HG03025 (cell line): ENCODE data around the gene IL1B.

ENCODE experiments used
- ATAC-seq: cut with Tn5 transposase; IDR thresholded peaks from one replicate; pipeline ENCODE4 v1.9.1; 2021; ENCODE audit warnings: mild to moderate bottlenecking, moderate library complexity; ENCODE audit not compliant: unreplicated experiment, low FRiP score

Gene IL1B

GRCh38 chr2:112836695-112837117, at the start of gene IL1B:
Gene IL1B, minus strand, starts transcription at chr2:112836779. Its CDS starts 550 bp downstream, at chr2:112836229.
- ATAC-seq: no peak

DNA sequence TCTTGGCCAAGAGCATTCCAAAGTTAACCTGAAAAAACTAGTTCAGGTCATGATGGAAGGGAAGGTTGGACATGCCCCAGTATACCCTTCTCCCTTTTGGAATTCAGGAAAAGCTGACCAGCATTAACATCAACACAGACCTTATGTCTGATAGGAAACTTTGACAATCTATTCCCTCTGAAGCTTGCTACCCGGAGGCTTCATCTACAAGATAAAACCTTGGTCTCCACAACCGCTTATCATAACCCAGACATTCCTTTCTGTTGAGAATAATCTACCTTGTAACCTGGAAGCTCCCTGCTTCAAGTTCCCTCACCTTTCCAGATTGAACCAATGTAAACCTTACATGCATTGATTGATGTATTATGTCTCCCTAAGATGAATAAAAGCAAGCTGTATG, 49.7 kb upstream of the IL1B start:
- ATAC-seq: no peak

DNA sequence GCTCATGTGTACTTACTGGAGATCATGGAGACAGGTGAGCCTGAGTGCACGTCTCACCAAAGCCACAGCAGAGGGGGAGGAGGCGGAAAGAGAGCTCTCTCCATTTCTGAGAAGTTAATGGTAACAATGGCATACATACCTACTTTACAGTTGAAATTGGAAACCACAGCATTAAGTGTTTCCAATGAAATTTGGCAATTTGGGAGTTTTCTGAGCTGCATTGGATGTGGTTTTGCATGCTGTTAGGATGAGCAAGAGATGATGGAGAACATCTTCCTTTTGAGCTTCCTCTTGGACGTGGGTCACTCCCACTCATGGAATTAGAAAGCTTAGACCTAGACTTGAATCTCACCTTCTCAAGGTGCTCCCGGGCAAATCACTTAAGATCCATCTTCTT, 48.9 kb upstream of the IL1B start:
- ATAC-seq: no peak

DNA sequence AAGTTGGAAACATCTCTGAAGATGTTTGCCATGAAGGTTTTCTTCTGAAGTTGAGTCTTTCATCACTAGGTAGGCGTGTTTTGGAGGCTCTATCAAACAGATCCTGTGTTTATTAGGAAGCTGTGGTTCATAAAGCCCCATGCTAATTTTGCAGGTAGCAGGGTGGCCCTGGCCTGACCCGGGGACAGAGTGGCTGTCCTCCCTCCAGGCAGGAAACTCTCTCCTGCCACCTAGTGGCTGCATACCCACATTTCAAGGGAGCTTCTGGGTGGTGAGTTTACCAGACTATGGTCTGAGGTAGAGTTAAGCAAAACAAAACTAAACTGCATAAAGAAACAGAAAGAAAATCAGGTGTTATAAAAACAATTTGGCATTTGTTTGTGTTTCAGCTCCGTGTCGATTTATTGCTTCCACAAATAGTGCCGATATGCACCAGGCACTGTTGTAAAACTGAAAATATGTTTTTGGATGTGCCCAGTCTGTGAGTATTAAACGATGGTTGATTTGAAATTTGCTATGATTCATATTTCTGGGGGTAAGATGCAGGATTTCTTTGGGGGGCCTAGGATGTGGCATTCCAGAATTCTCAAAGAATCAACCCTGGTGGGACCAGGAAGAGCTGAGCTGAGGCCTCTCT, 48.4 kb upstream of the IL1B start:
- ATAC-seq: no peak

DNA sequence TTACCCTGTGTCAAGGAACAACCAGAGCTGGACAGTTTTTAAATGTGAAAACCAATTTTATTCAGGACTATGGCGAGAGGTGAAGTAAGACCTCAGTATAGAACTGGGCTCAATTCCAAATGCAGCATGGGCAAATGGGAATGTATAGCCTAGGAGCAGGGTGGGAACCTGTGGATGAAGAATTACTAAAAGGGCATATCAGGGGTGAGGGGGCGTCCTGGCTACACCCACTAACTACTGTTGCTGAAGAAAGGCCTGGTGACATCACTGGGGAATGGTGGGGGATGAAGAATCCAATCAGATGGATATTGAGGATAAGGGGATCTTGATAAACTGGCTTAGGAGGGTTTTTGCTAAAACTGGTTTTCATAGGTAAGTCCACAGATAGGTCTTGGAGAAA, 47.1 kb upstream of the IL1B start:
- ATAC-seq: no peak

DNA sequence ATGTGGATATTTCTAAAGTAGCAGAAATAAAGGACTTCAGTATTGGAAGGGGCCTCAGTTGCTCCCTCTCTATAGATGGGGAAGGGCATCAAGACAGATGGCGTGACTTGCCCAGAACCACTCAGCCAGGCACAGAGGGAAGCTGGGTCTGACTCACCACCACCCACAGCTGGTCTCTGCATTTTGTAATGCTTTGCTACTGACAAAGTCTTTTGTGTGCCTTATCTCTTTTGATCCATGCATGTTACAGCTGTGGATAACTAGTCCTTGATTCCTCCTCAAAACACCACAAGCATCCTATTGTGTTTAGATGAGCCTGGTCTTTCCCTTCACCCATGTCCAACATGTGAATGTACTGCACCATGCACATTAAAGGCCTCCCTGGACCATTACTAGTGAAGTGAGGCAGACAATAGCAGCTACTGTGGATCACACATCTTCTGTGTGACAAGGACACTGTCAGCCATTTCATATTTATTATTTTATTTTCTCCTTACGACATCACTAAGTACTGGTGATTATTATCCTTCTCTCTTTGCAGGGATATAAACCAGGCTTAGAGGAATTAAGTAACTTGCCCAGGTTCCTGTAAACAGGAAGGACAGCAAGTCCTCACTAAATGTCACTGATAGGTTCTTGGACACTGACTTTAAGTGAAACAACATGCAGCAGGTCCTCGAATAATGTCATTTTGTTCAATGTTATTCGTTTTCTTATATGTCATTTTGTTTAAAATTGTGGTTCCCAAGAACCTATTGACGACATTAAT, 44.8 kb upstream of the IL1B start:
- ATAC-seq: no peak

DNA sequence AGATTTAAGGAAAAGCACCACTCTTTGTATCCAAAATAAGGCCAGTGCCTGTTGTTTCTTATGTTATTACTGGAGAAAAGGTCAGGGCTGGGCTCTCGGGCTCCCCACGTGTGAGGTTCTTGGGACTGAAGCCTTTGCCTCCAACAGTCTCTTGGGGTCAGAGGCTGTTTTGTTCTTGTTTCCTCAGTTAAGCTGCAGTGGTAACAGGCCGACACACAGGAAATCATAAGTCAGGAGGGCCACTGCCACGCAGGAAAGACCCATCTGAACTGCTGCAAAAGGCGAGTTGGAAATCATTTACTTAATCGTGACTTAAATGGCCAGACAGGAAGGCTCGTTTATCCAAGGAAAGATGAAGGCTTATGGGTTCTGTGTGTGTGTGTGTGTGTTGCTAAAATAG, 44.1 kb upstream of the IL1B start:
- no peak for ATAC-seq

DNA sequence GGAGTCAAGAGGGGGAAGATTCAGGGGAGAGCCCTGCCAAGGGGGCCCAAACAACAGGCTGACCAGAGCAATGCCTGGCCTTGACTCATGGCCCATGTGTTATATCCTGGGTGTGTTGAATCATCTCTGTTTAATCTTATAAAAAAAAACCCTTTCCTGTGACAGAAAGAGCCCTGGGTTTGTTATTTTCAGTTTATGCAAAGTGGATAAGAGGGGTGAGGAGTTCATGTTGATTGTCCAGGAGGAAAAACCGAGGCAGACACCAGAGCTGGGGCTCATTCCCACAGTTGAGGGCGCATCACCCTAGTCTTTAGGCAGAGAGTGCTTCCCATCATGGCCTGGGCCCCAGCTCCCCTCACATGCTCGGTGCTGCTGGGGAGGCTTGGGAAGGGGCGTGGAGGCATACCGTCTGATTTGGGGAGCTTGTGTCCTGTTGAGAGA, 43.5 kb upstream of the IL1B start:
- no peak for ATAC-seq

DNA sequence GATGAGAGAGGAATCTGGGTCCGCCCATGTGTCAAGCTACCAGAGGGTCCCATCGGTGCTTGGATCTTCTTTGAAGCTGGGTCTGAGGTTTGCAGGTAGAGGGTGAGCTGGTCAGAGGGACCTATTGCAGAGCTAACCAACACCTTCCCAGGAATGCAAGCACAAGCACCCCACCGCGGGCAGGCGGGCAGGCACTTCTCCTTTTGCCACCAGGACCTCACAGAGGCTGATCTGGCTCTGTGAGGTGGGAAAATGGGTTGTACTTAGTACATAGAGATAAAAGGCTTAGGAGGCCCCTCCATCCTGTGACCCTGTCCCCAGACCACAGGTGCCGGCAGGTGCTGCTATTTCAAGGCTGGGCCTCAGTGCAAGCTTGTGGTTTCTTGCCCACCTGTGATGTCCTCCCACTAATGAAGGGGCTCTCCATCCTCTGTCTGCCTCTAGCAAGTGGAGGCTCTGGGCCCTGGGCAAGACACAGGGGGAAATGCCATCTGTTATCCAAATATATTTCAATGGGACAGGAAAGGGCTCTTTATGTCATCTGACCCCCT, 43.0 kb upstream of the IL1B start:
- no peak for ATAC-seq

GRCh38 chr2:112877423-112877822, 40.8 kb upstream of the IL1B start:
- no peak for ATAC-seq

GRCh38 chr2:112876971-112877361, 40.4 kb upstream of the IL1B start:
- no peak for ATAC-seq

DNA sequence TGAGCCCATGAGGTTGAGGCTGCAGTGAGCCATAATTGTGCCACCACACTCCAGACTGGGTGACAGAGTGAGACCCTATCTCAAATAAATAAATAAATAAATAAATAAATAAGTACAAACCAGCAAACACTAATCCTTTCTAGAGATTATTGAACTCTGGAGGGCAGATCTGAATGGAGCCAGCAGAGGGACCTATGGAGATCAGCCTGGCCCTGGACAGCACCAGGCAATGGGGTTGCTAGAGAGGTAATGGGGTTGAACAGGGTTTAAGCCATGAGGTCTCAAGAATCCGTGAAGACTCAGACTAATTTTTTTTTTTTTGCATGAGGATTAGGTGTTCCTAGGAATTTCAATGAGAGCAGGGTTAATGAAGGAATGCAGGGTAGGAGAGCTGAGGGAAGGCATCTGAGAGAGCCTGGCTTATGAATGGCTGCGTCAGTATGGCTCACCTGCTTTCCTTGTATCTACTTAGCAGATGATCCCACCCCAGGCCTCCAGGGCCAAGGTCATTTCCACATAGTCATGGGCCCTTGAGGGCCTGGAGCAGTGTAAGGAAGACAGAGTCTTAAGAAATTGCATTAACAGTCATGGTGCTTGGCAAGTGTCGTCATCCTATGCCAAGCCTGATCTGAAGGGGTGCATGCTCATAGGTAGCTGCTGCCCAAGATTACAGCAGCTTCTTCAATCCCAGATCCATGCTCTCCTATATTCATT, 39.8 kb upstream of the IL1B start:
- ATAC-seq: no peak

- no peak for ATAC-seq
Observed at GRCh38 chr2:112870841-112871835, 34.6 kb upstream of the IL1B start.

- no peak for ATAC-seq
Observed at GRCh38 chr2:112869258-112869842, 32.8 kb upstream of the IL1B start.

DNA sequence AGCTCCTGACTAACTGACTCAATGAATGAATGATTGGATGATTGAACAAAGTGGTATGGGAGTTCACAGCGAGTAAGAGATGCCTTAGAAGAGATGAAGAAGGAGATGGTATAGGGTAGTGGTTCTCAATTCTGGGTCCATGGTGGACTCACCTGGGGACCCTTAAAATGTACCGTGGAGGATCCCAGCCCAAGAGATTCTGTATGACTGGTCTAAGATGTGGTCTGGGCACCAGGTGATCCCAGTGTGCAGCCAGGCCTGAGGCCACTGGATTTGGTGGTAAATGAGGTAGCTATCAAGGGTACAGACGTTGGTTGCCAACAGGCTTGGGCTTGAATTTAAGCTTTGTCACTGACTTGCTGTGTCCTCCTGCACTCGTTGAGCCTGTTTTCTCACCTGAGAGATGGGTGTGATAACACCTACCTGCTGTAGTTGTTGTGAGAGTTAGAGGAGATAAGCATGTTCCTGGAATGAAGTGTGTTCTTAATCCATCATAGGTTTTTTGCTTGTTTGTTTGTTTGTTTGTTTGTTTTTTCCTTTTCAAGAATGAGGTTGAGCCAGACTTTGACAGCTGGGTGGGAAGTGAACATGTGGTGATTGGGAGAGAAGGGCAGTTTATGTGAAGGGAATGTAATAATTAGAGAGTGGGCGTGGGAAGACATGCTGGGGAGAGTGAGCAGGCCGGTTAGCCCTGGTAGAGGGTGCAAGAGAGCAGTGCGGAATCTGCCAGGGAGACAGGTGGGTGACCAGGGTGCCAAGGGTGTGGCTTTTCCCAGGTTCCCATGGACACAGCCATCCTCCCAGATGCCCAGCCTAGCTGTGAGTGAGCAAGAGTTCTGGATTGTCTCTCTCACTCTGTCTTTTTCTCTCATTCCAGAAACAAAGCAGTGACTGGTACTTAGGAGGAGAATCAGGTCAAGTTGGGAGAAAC, 31.4 kb upstream of the IL1B start:
- no peak for ATAC-seq

GRCh38 chr2:112866128-112866835, 29.7 kb upstream of the IL1B start:
- no peak for ATAC-seq

GRCh38 chr2:112864072-112864471, 27.5 kb upstream of the IL1B start:
- ATAC-seq: no peak
